ENCODE measurements around the gene TTC9B.

The TTC9B gene

GRCh38 chr19:40257096-40257517 is 38.9 kb upstream of the TTC9B start:
- no peaks in the 10 kb centered on the region for H3K27me3 ChIP-seq (replicated peaks; ENCODE audit: control insufficient read depth, insufficient read depth, low read length)
- H3K36me3 ChIP-seq (ENCODE audit: control insufficient read depth, insufficient read depth, low read length): peaks cover 21% of the 10 kb centered on the region
- H3K4me3 ChIP-seq (replicated peaks; ENCODE audit: low read depth, low read length): no peak overlapping the region
- TF ChIP-seq, protein P1, sequence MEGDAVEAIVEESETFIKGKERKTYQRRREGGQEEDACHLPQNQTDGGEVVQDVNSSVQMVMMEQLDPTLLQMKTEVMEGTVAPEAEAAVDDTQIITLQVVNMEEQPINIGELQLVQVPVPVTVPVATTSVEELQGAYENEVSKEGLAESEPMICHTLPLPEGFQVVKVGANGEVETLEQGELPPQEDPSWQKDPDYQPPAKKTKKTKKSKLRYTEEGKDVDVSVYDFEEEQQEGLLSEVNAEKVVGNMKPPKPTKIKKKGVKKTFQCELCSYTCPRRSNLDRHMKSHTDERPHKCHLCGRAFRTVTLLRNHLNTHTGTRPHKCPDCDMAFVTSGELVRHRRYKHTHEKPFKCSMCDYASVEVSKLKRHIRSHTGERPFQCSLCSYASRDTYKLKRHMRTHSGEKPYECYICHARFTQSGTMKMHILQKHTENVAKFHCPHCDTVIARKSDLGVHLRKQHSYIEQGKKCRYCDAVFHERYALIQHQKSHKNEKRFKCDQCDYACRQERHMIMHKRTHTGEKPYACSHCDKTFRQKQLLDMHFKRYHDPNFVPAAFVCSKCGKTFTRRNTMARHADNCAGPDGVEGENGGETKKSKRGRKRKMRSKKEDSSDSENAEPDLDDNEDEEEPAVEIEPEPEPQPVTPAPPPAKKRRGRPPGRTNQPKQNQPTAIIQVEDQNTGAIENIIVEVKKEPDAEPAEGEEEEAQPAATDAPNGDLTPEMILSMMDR (IDR thresholded peaks at IDR 0.05; ENCODE audit: insufficient read depth, low read length, poor library complexity, severe bottlenecking): no peak
- DNase-seq (ENCODE audit: extremely low read depth, insufficient read length): no peak

DNA sequence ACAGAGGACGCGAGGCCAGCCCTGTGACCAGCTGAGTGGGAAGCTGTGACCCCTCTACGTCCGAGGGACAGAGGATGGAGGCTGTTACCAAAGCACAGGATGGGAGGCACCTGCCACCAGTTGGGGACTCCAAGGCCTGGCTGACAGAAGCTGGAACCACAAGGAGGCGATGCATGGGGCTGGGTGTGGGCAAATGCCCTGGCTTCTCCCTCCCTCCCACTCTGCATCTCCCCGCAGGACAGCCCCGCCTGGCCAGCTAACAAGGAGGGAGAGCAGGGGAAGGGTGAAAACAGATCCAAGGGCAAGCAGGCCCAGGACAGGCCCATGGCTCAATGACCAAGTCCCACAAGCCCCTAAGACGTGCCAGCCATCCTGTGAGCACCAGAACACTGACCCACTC is 38.3 kb upstream of the TTC9B start:
- Histone ChIP-seq H3K36me3 (ENCODE audit: control insufficient read depth, insufficient read depth, low read length) (peaks cover 23% of the 10 kb centered on the region), H3K4me3 (replicated peaks; ENCODE audit: low read depth, low read length) (no peak overlapping the region), H3K27me3 (replicated peaks; ENCODE audit: control insufficient read depth, insufficient read depth, low read length) (no peaks in the 10 kb centered on the region)
- DNase-seq (ENCODE audit: extremely low read depth, insufficient read length): no peak
- TF ChIP-seq, protein P1 (IDR thresholded peaks at IDR 0.05; ENCODE audit: insufficient read depth, low read length, poor library complexity, severe bottlenecking): no peak

- Histone ChIP-seq H3K27me3 (replicated peaks; ENCODE audit: control insufficient read depth, insufficient read depth, low read length) (no peaks in the 10 kb centered on the region), H3K4me3 (replicated peaks; ENCODE audit: low read depth, low read length) (no peak overlapping the region), H3K36me3 (ENCODE audit: control insufficient read depth, insufficient read depth, low read length) (peaks cover 26% of the 10 kb centered on the region)
- no peak for DNase-seq (ENCODE audit: extremely low read depth, insufficient read length)
- TF ChIP-seq, protein P1 (IDR thresholded peaks at IDR 0.05; ENCODE audit: insufficient read depth, low read length, poor library complexity, severe bottlenecking): no peak
These were observed 37.5 kb upstream of the TTC9B start for GRCh38 chr19:40255619-40256166.

GRCh38 chr19:40254714-40255418 is 36.7 kb upstream of the TTC9B start:
- DNase-seq (ENCODE audit: extremely low read depth, insufficient read length): no peak
- Histone ChIP-seq H3K27me3 (replicated peaks; ENCODE audit: control insufficient read depth, insufficient read depth, low read length) (no peaks in the 10 kb centered on the region), H3K36me3 (ENCODE audit: control insufficient read depth, insufficient read depth, low read length) (peaks cover 27% of the 10 kb centered on the region), H3K4me3 (replicated peaks; ENCODE audit: low read depth, low read length) (no peak overlapping the region)
- TF ChIP-seq, protein P1 (IDR thresholded peaks at IDR 0.05; ENCODE audit: insufficient read depth, low read length, poor library complexity, severe bottlenecking): no peak

GRCh38 chr19:40253611-40254092 is 35.5 kb upstream of the TTC9B start:
- no peak for DNase-seq (ENCODE audit: extremely low read depth, insufficient read length)
- H3K4me3 ChIP-seq (replicated peaks; ENCODE audit: low read depth, low read length): no peak overlapping the region

More at GRCh38 chr19:40253611-40254092, 35.5 kb upstream of the TTC9B start:
- Histone ChIP-seq H3K36me3 (ENCODE audit: control insufficient read depth, insufficient read depth, low read length) (peaks cover 35% of the 10 kb centered on the region), H3K27me3 (replicated peaks; ENCODE audit: control insufficient read depth, insufficient read depth, low read length) (no peaks in the 10 kb centered on the region)
- TF ChIP-seq, protein P1 (IDR thresholded peaks at IDR 0.05; ENCODE audit: insufficient read depth, low read length, poor library complexity, severe bottlenecking): no peak

Data from GM06990 (cell line).